Memory B cell (primary cell): ENCODE results near the gene OSBPL8.
"Not testable (repeated sequence)": the region's sequence is repeated elsewhere in the genome, so short reads cannot be mapped to it uniquely, and the experiment has no call there.

Experiments
- ATAC-seq: fragments of 150-1000 bp; cut with Tn5 transposase; 2 replicates; pipeline ENCODE4 v1.10.0; 2021; ENCODE audit warnings: low read depth, mild to moderate bottlenecking, moderate library complexity
- DNase-seq, 2 donors: peaks; one replicate each; pipeline ENCODE4 v3.0.0; 2022; ENCODE audit warnings: low spot score in 2 of 2
- H3K27ac Mint-ChIP-seq: one replicate; pipeline ENCODE4 v1.8.0; 2022; ENCODE audit warnings: mild to moderate bottlenecking, moderate library complexity, mixed read lengths
- H3K27me3 Mint-ChIP-seq: one replicate; pipeline ENCODE4 v1.8.0; 2022; ENCODE audit warnings: mixed read lengths
- H3K36me3 Mint-ChIP-seq: one replicate; pipeline ENCODE4 v1.8.0; 2022; ENCODE audit warnings: mild to moderate bottlenecking, mixed read lengths
- H3K4me1 Mint-ChIP-seq: one replicate; pipeline ENCODE4 v1.8.0; 2022; ENCODE audit warnings: mixed read lengths
- H3K4me3 Mint-ChIP-seq: one replicate; pipeline ENCODE4 v1.8.0; 2022; ENCODE audit warnings: mild to moderate bottlenecking, moderate library complexity, mixed read lengths
- H3K9me3 Mint-ChIP-seq: one replicate; pipeline ENCODE4 v1.8.0; 2022; ENCODE audit warnings: mixed read lengths

Gene OSBPL8

GRCh38 chr12:76529226-76529918 lies 30.2 kb downstream of the OSBPL8 start:
- ATAC-seq (no peak), DNase-seq (no peak)
- Mint-ChIP-seq H3K9me3 (peaks cover 3% of the 10 kb centered on the region), H3K4me1 (peaks cover 23% of the 10 kb centered on the region), H3K27ac (no peak overlapping the region), H3K36me3 (peaks cover 23% of the 10 kb centered on the region), H3K4me3 (no peak overlapping the region), H3K27me3 (no peaks in the 10 kb centered on the region)

GRCh38 chr12:76523408-76523807 lies 36.2 kb downstream of the OSBPL8 start:
- Mint-ChIP-seq H3K36me3 (peaks cover 41% of the 10 kb centered on the region), H3K4me3 (no peak overlapping the region), H3K4me1 (peaks cover 28% of the 10 kb centered on the region)

GRCh38 chr12:76520348-76520747 lies 39.2 kb downstream of the OSBPL8 start:
- Mint-ChIP-seq H3K27me3 (no peaks in the 10 kb centered on the region), H3K4me1 (peaks cover 38% of the 10 kb centered on the region), H3K9me3 (peaks cover 13% of the 10 kb centered on the region), H3K4me3 (no peak overlapping the region), H3K27ac (no peak overlapping the region), H3K36me3 (peaks cover 57% of the 10 kb centered on the region)
- ATAC-seq (no peak), DNase-seq (no peak)

More at GRCh38 chr12:76523408-76523807, 36.2 kb downstream of the OSBPL8 start:
- H3K27me3 Mint-ChIP-seq = no peaks in the 10 kb centered on the region
- DNase-seq (no peak), ATAC-seq (no peak)
- no peak overlapping the region for H3K27ac Mint-ChIP-seq
- H3K9me3 Mint-ChIP-seq = peaks cover 7% of the 10 kb centered on the region

GRCh38 chr12:76519538-76519937 lies 40.0 kb downstream of the OSBPL8 start:
- H3K4me3 Mint-ChIP-seq = no peak overlapping the region
- peaks cover 16% of the 10 kb centered on the region for H3K9me3 Mint-ChIP-seq
- no peak for DNase-seq
- ATAC-seq = peak; percentile 45
- H3K36me3 Mint-ChIP-seq = peaks cover 64% of the 10 kb centered on the region
- no peaks in the 10 kb centered on the region for H3K27me3 Mint-ChIP-seq
- H3K27ac Mint-ChIP-seq = no peak overlapping the region
- peaks cover 39% of the 10 kb centered on the region for H3K4me1 Mint-ChIP-seq

GRCh38 chr12:76518699-76519098 lies 40.9 kb downstream of the OSBPL8 start:
- no peak for ATAC-seq
- Mint-ChIP-seq H3K27me3 (no peaks in the 10 kb centered on the region), H3K9me3 (peaks cover 18% of the 10 kb centered on the region), H3K27ac (no peak overlapping the region), H3K36me3 (peaks cover 65% of the 10 kb centered on the region), H3K4me1 (peaks cover 42% of the 10 kb centered on the region), H3K4me3 (no peak overlapping the region)
- no peak for DNase-seq

- peak overlapping the region; percentile 26 for H3K27ac Mint-ChIP-seq
- no peak overlapping the region for H3K4me3 Mint-ChIP-seq
- DNase-seq (no peak), ATAC-seq (no peak)
- peaks cover 49% of the 10 kb centered on the region for H3K36me3 Mint-ChIP-seq
- H3K4me1 Mint-ChIP-seq = peaks cover 40% of the 10 kb centered on the region
- H3K9me3 Mint-ChIP-seq = peaks cover 21% of the 10 kb centered on the region
- H3K27me3 Mint-ChIP-seq = no peaks in the 10 kb centered on the region
Observed at GRCh38 chr12:76515271-76515670, 44.3 kb downstream of the OSBPL8 start.

- peaks cover 29% of the 10 kb centered on the region for H3K4me1 Mint-ChIP-seq
- H3K4me3 Mint-ChIP-seq = peak overlapping the region; percentile 5
- peak overlapping the region; percentile 67 for H3K27ac Mint-ChIP-seq
- H3K36me3 Mint-ChIP-seq = peaks cover 37% of the 10 kb centered on the region
- peak; percentile 17 to 69 for DNase-seq
- ATAC-seq = peak; percentile 94
- not testable (repeated sequence) for H3K27me3 Mint-ChIP-seq
- peaks cover 17% of the 10 kb centered on the region for H3K9me3 Mint-ChIP-seq
Observed at GRCh38 chr12:76511116-76511716, 48.4 kb downstream of the OSBPL8 start.

- H3K4me1 Mint-ChIP-seq = peaks cover 30% of the 10 kb centered on the region
- DNase-seq (no peak), ATAC-seq (no peak)
- peaks cover 9% of the 10 kb centered on the region for H3K9me3 Mint-ChIP-seq
- no peaks in the 10 kb centered on the region for H3K27me3 Mint-ChIP-seq
- no peak overlapping the region for H3K27ac Mint-ChIP-seq
- H3K36me3 Mint-ChIP-seq = peaks cover 34% of the 10 kb centered on the region
- no peak overlapping the region for H3K4me3 Mint-ChIP-seq
Observed at GRCh38 chr12:76508128-76508980, 51.2 kb downstream of the OSBPL8 start.

- H3K27me3 Mint-ChIP-seq = no peaks in the 10 kb centered on the region
- DNase-seq = no peak
- H3K4me3 Mint-ChIP-seq = no peak overlapping the region
- peaks cover 4% of the 10 kb centered on the region for H3K9me3 Mint-ChIP-seq
- peaks cover 43% of the 10 kb centered on the region for H3K36me3 Mint-ChIP-seq
- H3K27ac Mint-ChIP-seq = no peak overlapping the region
- H3K4me1 Mint-ChIP-seq = peaks cover 22% of the 10 kb centered on the region
- ATAC-seq = no peak
Observed at GRCh38 chr12:76506149-76506548, 53.4 kb downstream of the OSBPL8 start.

- Mint-ChIP-seq H3K27me3 (no peaks in the 10 kb centered on the region), H3K4me3 (no peak overlapping the region)
Observed at GRCh38 chr12:76505050-76505449, 54.5 kb downstream of the OSBPL8 start.

GRCh38 chr12:76504606-76505005 lies 55.0 kb downstream of the OSBPL8 start:
- ATAC-seq (no peak), DNase-seq (no peak)
- Mint-ChIP-seq H3K4me3 (no peak overlapping the region), H3K4me1 (peaks cover 18% of the 10 kb centered on the region), H3K27ac (no peak overlapping the region), H3K9me3 (peaks cover 2% of the 10 kb centered on the region), H3K27me3 (no peaks in the 10 kb centered on the region), H3K36me3 (peaks cover 47% of the 10 kb centered on the region)

More at GRCh38 chr12:76505050-76505449, 54.5 kb downstream of the OSBPL8 start:
- peaks cover 3% of the 10 kb centered on the region for H3K9me3 Mint-ChIP-seq
- no peak for ATAC-seq
- H3K36me3 Mint-ChIP-seq = peaks cover 45% of the 10 kb centered on the region
- no peak overlapping the region for H3K27ac Mint-ChIP-seq
- DNase-seq = no peak
- H3K4me1 Mint-ChIP-seq = peaks cover 19% of the 10 kb centered on the region

GRCh38 chr12:76503957-76504356 lies 55.6 kb downstream of the OSBPL8 start:
- ATAC-seq (no peak), DNase-seq (no peak)
- Mint-ChIP-seq H3K4me1 (peaks cover 16% of the 10 kb centered on the region), H3K36me3 (peaks cover 45% of the 10 kb centered on the region), H3K9me3 (no peaks in the 10 kb centered on the region), H3K27ac (no peak overlapping the region), H3K27me3 (no peaks in the 10 kb centered on the region), H3K4me3 (no peak overlapping the region)

- DNase-seq (no peak), ATAC-seq (no peak)
- H3K27ac Mint-ChIP-seq = no peak overlapping the region
- peaks cover 37% of the 10 kb centered on the region for H3K36me3 Mint-ChIP-seq
- peaks cover 13% of the 10 kb centered on the region for H3K4me1 Mint-ChIP-seq
- H3K9me3 Mint-ChIP-seq = no peaks in the 10 kb centered on the region
- no peaks in the 10 kb centered on the region for H3K27me3 Mint-ChIP-seq
- H3K4me3 Mint-ChIP-seq = no peak overlapping the region
Observed at GRCh38 chr12:76501390-76501789, 58.2 kb downstream of the OSBPL8 start.

GRCh38 chr12:76499136-76499535 lies 60.4 kb downstream of the OSBPL8 start:
- not testable (repeated sequence) for H3K4me1 Mint-ChIP-seq

More at GRCh38 chr12:76499136-76499535, 60.4 kb downstream of the OSBPL8 start:
- H3K27me3 Mint-ChIP-seq, H3K4me3 Mint-ChIP-seq, DNase-seq, ATAC-seq, H3K27ac Mint-ChIP-seq: not testable (repeated sequence)
- Mint-ChIP-seq H3K36me3 (peaks cover 43% of the 10 kb centered on the region), H3K9me3 (peaks cover 11% of the 10 kb centered on the region)
